MM.1S (cell line): ENCODE results near the gene ADD2.

ENCODE experiments used
- DNase-seq: peaks from one replicate; pipeline ENCODE4 v3.0.0-alpha.2; 2015
- H2AFZ ChIP-seq: fragments of 300-600 bp; sonication (generic); 2 replicates; pipeline ENCODE4 v1.6.0; 2016; ENCODE audit warnings: antibody characterized with exemption, low read length
- H3F3A ChIP-seq: fragments of 300-600 bp; sonication (generic); 2 replicates; pipeline ENCODE4 v1.6.1; 2016; ENCODE audit warnings: mild to moderate bottlenecking, antibody characterized with exemption, low read length, moderate library complexity, mixed read lengths; ENCODE audit not compliant: insufficient read depth
- H3K27ac ChIP-seq: fragments of 300-600 bp; sonication (generic); 2 replicates; pipeline ENCODE4 v1.5.1; 2016; ENCODE audit warnings: mild to moderate bottlenecking, low read length
- H3K27me3 ChIP-seq: fragments of 300-600 bp; sonication (generic); replicated peaks from 2 replicates; pipeline ENCODE4 v1.6.0; 2016; ENCODE audit warnings: low read length; ENCODE audit not compliant: insufficient read depth
- H3K36me3 ChIP-seq: fragments of 300-600 bp; sonication (generic); replicated peaks from 2 replicates; pipeline ENCODE4 v1.6.1; 2016; ENCODE audit warnings: mild to moderate bottlenecking, low read length, mixed read lengths; ENCODE audit not compliant: insufficient read depth
- H3K4me1 ChIP-seq: fragments of 300-600 bp; sonication (generic); 2 replicates; pipeline ENCODE4 v1.6.1; 2016; ENCODE audit warnings: low read length, mixed read lengths
- H3K4me2 ChIP-seq: fragments of 300-600 bp; sonication (generic); 2 replicates; pipeline ENCODE4 v1.6.0; 2016; ENCODE audit warnings: low read depth, low read length
- H3K4me3 ChIP-seq: fragments of 300-600 bp; sonication (generic); 2 replicates; pipeline ENCODE4 v1.5.1; 2016; ENCODE audit warnings: low read length, mixed read lengths
- H3K79me2 ChIP-seq: fragments of 300-600 bp; sonication (generic); 2 replicates; pipeline ENCODE4 v1.6.1; 2016; ENCODE audit warnings: mixed run types, low read length, mixed read lengths
- H3K9ac ChIP-seq: fragments of 300-600 bp; sonication (generic); 2 replicates; pipeline ENCODE4 v1.6.1; 2016; ENCODE audit warnings: low read length, mixed read lengths
- H3K9me2 ChIP-seq: fragments of 300-600 bp; sonication (generic); replicated peaks from 2 replicates; pipeline ENCODE4 v1.6.1; 2016; ENCODE audit warnings: mild to moderate bottlenecking, low read length, mixed read lengths; ENCODE audit not compliant: insufficient read depth
- H3K9me3 ChIP-seq: fragments of 300-600 bp; sonication (generic); replicated peaks from 2 replicates; pipeline ENCODE4 v1.6.1; 2016; ENCODE audit warnings: mild to moderate bottlenecking, low read length, mixed read lengths; ENCODE audit not compliant: insufficient read depth
- H4K20me1 ChIP-seq: fragments of 300-600 bp; sonication (generic); 2 replicates; pipeline ENCODE4 v1.6.1; 2016; ENCODE audit warnings: mild to moderate bottlenecking, low read length, moderate library complexity, mixed read lengths; ENCODE audit not compliant: insufficient read depth
- CTCF ChIP-seq: fragments of 300-600 bp; sonication (generic); IDR thresholded peaks from 2 replicates; pipeline ENCODE4 v1.5.1; 2016; ENCODE audit warnings: antibody characterized with exemption, low read length, mixed read lengths
- EZH2 ChIP-seq: fragments of 300-600 bp; sonication (generic); optimal IDR thresholded peaks from 2 replicates; pipeline ENCODE3; 2017; ENCODE audit warnings: low read depth, mild to moderate bottlenecking, antibody characterized with exemption, low read length, mixed read lengths
- EZH2phosphoT487 ChIP-seq: fragments of 300-600 bp; sonication (generic); IDR thresholded peaks from 2 replicates; pipeline ENCODE4 v1.6.1; 2018; ENCODE audit warnings: antibody characterized with exemption, low read length

ADD2 gene

GRCh38 chr2:70638561-70638960, 129.4 kb downstream of the ADD2 start:
- Histone ChIP-seq H3K9me2 (no peaks in the 10 kb centered on the region), H2AFZ (no peak overlapping the region), H3K36me3 (no peaks in the 10 kb centered on the region), H3K4me2 (no peak overlapping the region), H3K4me3 (no peak overlapping the region), H3K27ac (no peak overlapping the region), H3K4me1 (0 out of 2 replicates have a peak, but pooled peaks cover 4% of the 10 kb centered on the region), H3K27me3 (no peaks in the 10 kb centered on the region), H4K20me1 (no peaks in the 10 kb centered on the region), H3F3A (no peaks in the 10 kb centered on the region), H3K9ac (no peak overlapping the region), H3K9me3 (no peaks in the 10 kb centered on the region), H3K79me2 (no peaks in the 10 kb centered on the region)
- DNase-seq = no peak
- TF ChIP-seq CTCF (no peak), EZH2phosphoT487 (no peak), EZH2 (no peak)

GRCh38 chr2:70633508-70633907, 134.5 kb downstream of the ADD2 start:
- TF ChIP-seq CTCF = no peak
- TF ChIP-seq EZH2phosphoT487 = no peak
- TF ChIP-seq EZH2 = no peak
- DNase-seq = no peak
- no peak overlapping the region for H3K4me3 ChIP-seq
- no peaks in the 10 kb centered on the region for H4K20me1 ChIP-seq
- no peak overlapping the region for H3K4me2 ChIP-seq
- no peak overlapping the region for H3K9ac ChIP-seq
- H3K9me2 ChIP-seq = no peaks in the 10 kb centered on the region
- no peaks in the 10 kb centered on the region for H3K36me3 ChIP-seq
- no peaks in the 10 kb centered on the region for H3K4me1 ChIP-seq
- H3K9me3 ChIP-seq = no peaks in the 10 kb centered on the region
- H3K79me2 ChIP-seq = no peaks in the 10 kb centered on the region
- H3F3A ChIP-seq = no peaks in the 10 kb centered on the region
- H2AFZ ChIP-seq = no peak overlapping the region
- no peaks in the 10 kb centered on the region for H3K27me3 ChIP-seq
- no peak overlapping the region for H3K27ac ChIP-seq

GRCh38 chr2:70632966-70633365, 135.0 kb downstream of the ADD2 start:
- no peaks in the 10 kb centered on the region for H3K4me1 ChIP-seq
- no peaks in the 10 kb centered on the region for H3K9me2 ChIP-seq
- H3K4me3 ChIP-seq = no peak overlapping the region
- H3K36me3 ChIP-seq = no peaks in the 10 kb centered on the region
- H3K27me3 ChIP-seq = no peaks in the 10 kb centered on the region
- H2AFZ ChIP-seq = no peak overlapping the region
- DNase-seq = no peak
- H3K79me2 ChIP-seq = no peaks in the 10 kb centered on the region
- H3K9me3 ChIP-seq = no peaks in the 10 kb centered on the region
- no peaks in the 10 kb centered on the region for H4K20me1 ChIP-seq
- H3K4me2 ChIP-seq = no peak overlapping the region
- H3K9ac ChIP-seq = no peak overlapping the region
- no peaks in the 10 kb centered on the region for H3F3A ChIP-seq
- no peak overlapping the region for H3K27ac ChIP-seq
- TF ChIP-seq EZH2phosphoT487 = no peak
- TF ChIP-seq CTCF = no peak
- no peak for TF ChIP-seq EZH2
